ENCODE measurements around the gene FCHSD2.

- TF ChIP-seq CTCF (IDR thresholded peaks at IDR 0.05) = no peak
- TF ChIP-seq EP300 (IDR thresholded peaks at IDR 0.05) = no peak
Observed at GRCh38 chr11:72805216-72805615, 336.9 kb downstream of the FCHSD2 start.

Measured in gastroesophageal sphincter (tissue), 3 donors.